A549 (cell line): ENCODE results near the gene SPATS2. TPM values are rescaled to one million over a fixed set of nuclear protein-coding genes. Genes with fewer than 3 reads are reported as not detected.
A peak's percentile ranks its signal among the peaks of the same experiment; 100 is the strongest.

Experiments
- ATAC-seq, 2 experiments: fragments of 200-7000 bp in 1 of 2; fragments of >200 bp in 1 of 2; cut with Nextera tagmentation in 1 of 2; cut with Tn5 transposase in 1 of 2; 3 replicates each; pipeline versions ENCODE4 v1.8.0 to v1.9.1; 2018 to 2020; ENCODE audit warnings: mild to moderate bottlenecking in 1 of 2, moderate library complexity in 1 of 2
- CTCF ChIA-PET: fragments of 300-600 bp; sonication (Branson Sonifier 250); formaldehyde crosslinking; extraction: SDS; loops from one replicate; lab custom pipeline; 2021; ENCODE audit warnings: antibody characterized with exemption, inconsistent platforms; lab: Yijun Ruan, JAX
- POLR2A ChIA-PET: fragments of 350-600 bp; formaldehyde crosslinking; extraction: SDS; loops from one replicate; lab custom pipeline; 2021; ENCODE audit warnings: antibody characterized with exemption, inconsistent platforms; lab: Yijun Ruan, JAX
- DNase-seq, 2 experiments: peaks; one replicate each; pipeline versions ENCODE4 v3.0.0 to v3.0.0-alpha.2; 2011 to 2016; ENCODE audit warnings: low read depth in 1 of 2, low spot score in 1 of 2
- FAIRE-seq: peaks from 2 replicates; lab custom pipeline; 2011; peaks lifted over from hg19 to GRCh38; lab: Jason Lieb, UNC
- H3K27ac ChIP-seq, 2 experiments: fragments of >200 bp; sonication (Bioruptor Twin); formaldehyde crosslinking; 3 replicates each; pipeline ENCODE4 v1.5.1; 2016 to 2017
- H3K4me1 ChIP-seq: fragments of >200 bp; sonication (Bioruptor Twin); formaldehyde crosslinking; 3 replicates; pipeline ENCODE4 v1.6.1; 2016
- H3K4me2 ChIP-seq: fragments of >200 bp; sonication (Bioruptor Twin); formaldehyde crosslinking; 3 replicates; pipeline ENCODE4 v1.6.1; 2016
- H3K4me3 ChIP-seq: fragments of >200 bp; sonication (Bioruptor Twin); formaldehyde crosslinking; 3 replicates; pipeline ENCODE4 v1.5.1; 2016
- H3K9me3 ChIP-seq: fragments of >200 bp; sonication (Bioruptor Twin); formaldehyde crosslinking; 3 replicates; pipeline ENCODE4 v1.6.1; 2016
- BHLHE40 ChIP-seq: IDR thresholded peaks from 2 replicates; pipeline ENCODE4 v1.6.1; 2012; ENCODE audit warnings: low read depth, low read length, inconsistent platforms
- CBX2 ChIP-seq: fragments of 200-600 bp; sonication (generic); IDR thresholded peaks from 2 replicates; pipeline ENCODE4 v1.6.1; 2016; ENCODE audit warnings: low read depth, mild to moderate bottlenecking, borderline replicate concordance
- CEBPB ChIP-seq, 2 experiments: fragments of >200 bp in 1 of 2; sonication (Bioruptor Twin) in 1 of 2; formaldehyde crosslinking in 1 of 2; IDR thresholded peaks; 2 replicates each; pipeline ENCODE4 v1.6.1; 2012 to 2016
- EHMT2 ChIP-seq: fragments of 200-600 bp; sonication (generic); IDR thresholded peaks from 2 replicates; pipeline ENCODE4 v1.6.1; 2016; ENCODE audit warnings: antibody characterized with exemption, low read depth, mild to moderate bottlenecking, moderate library complexity
- ESRRA ChIP-seq: fragments of 150-350 bp; IDR thresholded peaks from 2 replicates; pipeline ENCODE4 v1.6.1; 2014; ENCODE audit warnings: mild to moderate bottlenecking, low read length, borderline replicate concordance
- HOXA7 ChIP-seq: fragments of 250-450 bp; sonication (Bioruptor Pico); IDR thresholded peaks from 2 replicates; pipeline ENCODE4 v1.5.0; 2020; ENCODE audit warnings: mild to moderate bottlenecking, moderate library complexity
- HOXB13 ChIP-seq: fragments of 250-450 bp; sonication (Bioruptor Pico); IDR thresholded peaks from 2 replicates; pipeline ENCODE4 v1.5.0; 2020; ENCODE audit warnings: low read depth, mild to moderate bottlenecking, moderate library complexity
- JUNB ChIP-seq: fragments of >200 bp; sonication (Bioruptor Twin); formaldehyde crosslinking; IDR thresholded peaks from 2 replicates; pipeline ENCODE4 v1.6.1; 2016
- MAFK ChIP-seq: fragments of 450-650 bp; IDR thresholded peaks from 2 replicates; pipeline ENCODE4 v1.6.1; 2014; ENCODE audit not compliant: partially characterized antibody
- NPAS2 ChIP-seq: fragments of 250-450 bp; sonication (Bioruptor Pico); IDR thresholded peaks from 2 replicates; pipeline ENCODE4 v1.8.0; 2022; ENCODE audit warnings: mild to moderate bottlenecking, moderate library complexity, borderline replicate concordance
- NR3C1 ChIP-seq: fragments of >200 bp; sonication (Bioruptor Twin); formaldehyde crosslinking; IDR thresholded peaks from 3 replicates; pipeline ENCODE4 v1.6.1; 2017
- PHF8 ChIP-seq: fragments of 200-600 bp; sonication (generic); IDR thresholded peaks from 2 replicates; pipeline ENCODE4 v1.6.1; 2016; ENCODE audit warnings: low read depth, mild to moderate bottlenecking, antibody characterized with exemption, moderate library complexity, borderline replicate concordance
- POLR2A ChIP-seq: IDR thresholded peaks from 2 replicates; pipeline ENCODE4 v1.6.1; 2012; ENCODE audit warnings: mild to moderate bottlenecking, low read length
- POLR2AphosphoS2 ChIP-seq: conservative IDR thresholded peaks from 2 replicates; pipeline ENCODE4 v1.6.1; 2012; ENCODE audit warnings: low read length, improper control_type of control experiment, inconsistent platforms
- RNF2 ChIP-seq: fragments of 200-600 bp; sonication (generic); IDR thresholded peaks from 2 replicates; pipeline ENCODE4 v1.6.1; 2016; ENCODE audit warnings: low read depth, mild to moderate bottlenecking, antibody characterized with exemption, moderate library complexity, borderline replicate concordance
- SREBF2 ChIP-seq: fragments of 450-650 bp; IDR thresholded peaks from 2 replicates; pipeline ENCODE4 v1.6.1; 2014; ENCODE audit warnings: mild to moderate bottlenecking, moderate library complexity
- TFCP2L1 ChIP-seq: fragments of 250-450 bp; sonication (Bioruptor Pico); IDR thresholded peaks from 2 replicates; pipeline ENCODE4 v1.5.0; 2021; ENCODE audit warnings: mild to moderate bottlenecking
- TP53 ChIP-seq: fragments of 250-450 bp; sonication (Bioruptor Pico); IDR thresholded peaks from 2 replicates; pipeline ENCODE4 v1.5.0; 2021; ENCODE audit warnings: mild to moderate bottlenecking, moderate library complexity
- ZFP36 ChIP-seq: fragments of 450-650 bp; IDR thresholded peaks from 2 replicates; pipeline ENCODE4 v1.6.1; 2014; ENCODE audit warnings: borderline replicate concordance; ENCODE audit not compliant: partially characterized antibody
- ZNF302 ChIP-seq: fragments of 250-450 bp; sonication (Bioruptor Pico); IDR thresholded peaks from 2 replicates; pipeline ENCODE4 v1.9.0; 2021; ENCODE audit warnings: inconsistent platforms, mild to moderate bottlenecking, moderate library complexity
- WGBS: methylation state at CpG from one replicate; pipeline ENCODE4 v1.1.6; 2017; ENCODE audit errors: missing lambda C conversion rate; 5-methylcytosine and 5-hydroxymethylcytosine counted together
- polyA plus RNA-seq, 4 experiments: library from polyadenylated mRNA; depleted of rRNA in 3 of 4; stranded (reverse); fragments of >200 nt; fragmentation: RNase III in 1 of 4; extraction: RNeasy Plus Mini Kit Qiagen cat#74134 plus additional on column Dnase treatment in 1 of 4; gene quantifications; 2 replicates in 3 of 4; 3 replicates in 1 of 4; pipeline ENCODE4 v1.2.3, GENCODE V29; 2011 to 2017
- TF ChIP-seq, protein P1 (sequence below): IDR thresholded peaks from 2 replicates; pipeline ENCODE4 v1.6.1; 2012
- TF ChIP-seq, protein P2 (sequence below): fragments of >200 bp; sonication (Bioruptor Twin); formaldehyde crosslinking; IDR thresholded peaks from 3 replicates; pipeline ENCODE4 v1.6.1; 2016
- TF ChIP-seq, protein P3 (sequence below): fragments of 200-600 bp; sonication (generic); IDR thresholded peaks from 2 replicates; pipeline ENCODE4 v1.6.1; 2016; ENCODE audit warnings: antibody characterized with exemption, mild to moderate bottlenecking, moderate library complexity
- TF ChIP-seq, protein P4 (sequence below): fragments of >200 bp; sonication (Bioruptor Twin); formaldehyde crosslinking; IDR thresholded peaks from 2 replicates; pipeline ENCODE4 v1.6.1; 2016
- TF ChIP-seq, protein P5 (sequence below): fragments of 250-450 bp; sonication (Bioruptor Pico); IDR thresholded peaks from 2 replicates; pipeline ENCODE4 v1.5.0; 2021; ENCODE audit warnings: mild to moderate bottlenecking, moderate library complexity, borderline replicate concordance
- TF ChIP-seq, protein P6 (sequence below): fragments of 250-450 bp; sonication (Bioruptor Pico); IDR thresholded peaks from 2 replicates; pipeline ENCODE4 v1.5.0; 2020; ENCODE audit warnings: low read depth, mild to moderate bottlenecking, moderate library complexity

SPATS2 gene
- polyA plus RNA-seq, 2 of the 4 experiments (the other 2 are of a cell fraction): 37.7 to 154 TPM

DNA sequence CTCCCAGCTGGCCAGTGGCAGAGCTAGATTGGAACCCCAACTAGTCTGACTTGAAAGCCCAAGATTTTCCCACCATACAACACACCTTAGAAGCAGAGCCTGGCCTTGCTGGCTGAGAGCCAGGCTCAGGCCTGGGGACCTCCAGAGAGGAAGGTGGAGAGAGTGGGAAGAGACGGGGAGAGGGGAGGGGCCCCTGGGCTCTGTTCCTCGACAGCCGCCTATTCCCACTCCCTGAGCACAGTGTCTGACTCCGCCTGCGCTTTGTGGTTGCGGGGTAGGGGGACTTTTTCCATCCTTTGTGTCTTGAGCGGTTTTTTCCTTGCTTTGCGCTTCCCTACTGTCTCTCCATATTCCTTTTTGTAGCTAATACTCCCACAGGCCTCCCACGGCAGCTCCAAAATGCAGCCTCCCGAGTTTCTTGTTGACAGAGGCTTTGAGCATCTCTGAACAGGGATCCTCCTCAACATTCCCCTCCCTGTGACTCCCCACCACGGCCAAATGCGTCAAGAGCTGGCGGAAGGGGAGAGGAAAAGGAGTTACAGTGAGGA lies 167.5 kb downstream of the SPATS2 start:
- H3K4me3 ChIP-seq: no peak overlapping the region
- CTCF ChIA-PET: interaction anchor here (0.6 to 9.1 kb wide), 8 partner anchors 19 to 234 kb away, joined by 3 to 63 read pairs (median 8); partner anchors contain the start of gene DNAJC22
- TF ChIP-seq, protein P1, sequence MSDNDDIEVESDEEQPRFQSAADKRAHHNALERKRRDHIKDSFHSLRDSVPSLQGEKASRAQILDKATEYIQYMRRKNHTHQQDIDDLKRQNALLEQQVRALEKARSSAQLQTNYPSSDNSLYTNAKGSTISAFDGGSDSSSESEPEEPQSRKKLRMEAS: no peak
- TF ChIP-seq RNF2 (no peak), EHMT2 (no peak), NR3C1 (no peak), HOXB13 (CRISPR knock-in tag) (no peak), BHLHE40 (no peak), PHF8 (no peak), CEBPB (IDR thresholded peaks at IDR 0.05) (no peak), HOXA7 (no peak), POLR2A (no peak), TP53 (CRISPR knock-in tag) (no peak), JUNB (no peak), TFCP2L1 (CRISPR knock-in tag) (no peak), MAFK (no peak)
- TF ChIP-seq, protein P2, sequence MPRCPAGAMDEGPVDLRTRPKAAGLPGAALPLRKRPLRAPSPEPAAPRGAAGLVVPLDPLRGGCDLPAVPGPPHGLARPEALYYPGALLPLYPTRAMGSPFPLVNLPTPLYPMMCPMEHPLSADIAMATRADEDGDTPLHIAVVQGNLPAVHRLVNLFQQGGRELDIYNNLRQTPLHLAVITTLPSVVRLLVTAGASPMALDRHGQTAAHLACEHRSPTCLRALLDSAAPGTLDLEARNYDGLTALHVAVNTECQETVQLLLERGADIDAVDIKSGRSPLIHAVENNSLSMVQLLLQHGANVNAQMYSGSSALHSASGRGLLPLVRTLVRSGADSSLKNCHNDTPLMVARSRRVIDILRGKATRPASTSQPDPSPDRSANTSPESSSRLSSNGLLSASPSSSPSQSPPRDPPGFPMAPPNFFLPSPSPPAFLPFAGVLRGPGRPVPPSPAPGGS: no peak
- TF ChIP-seq, protein P3, sequence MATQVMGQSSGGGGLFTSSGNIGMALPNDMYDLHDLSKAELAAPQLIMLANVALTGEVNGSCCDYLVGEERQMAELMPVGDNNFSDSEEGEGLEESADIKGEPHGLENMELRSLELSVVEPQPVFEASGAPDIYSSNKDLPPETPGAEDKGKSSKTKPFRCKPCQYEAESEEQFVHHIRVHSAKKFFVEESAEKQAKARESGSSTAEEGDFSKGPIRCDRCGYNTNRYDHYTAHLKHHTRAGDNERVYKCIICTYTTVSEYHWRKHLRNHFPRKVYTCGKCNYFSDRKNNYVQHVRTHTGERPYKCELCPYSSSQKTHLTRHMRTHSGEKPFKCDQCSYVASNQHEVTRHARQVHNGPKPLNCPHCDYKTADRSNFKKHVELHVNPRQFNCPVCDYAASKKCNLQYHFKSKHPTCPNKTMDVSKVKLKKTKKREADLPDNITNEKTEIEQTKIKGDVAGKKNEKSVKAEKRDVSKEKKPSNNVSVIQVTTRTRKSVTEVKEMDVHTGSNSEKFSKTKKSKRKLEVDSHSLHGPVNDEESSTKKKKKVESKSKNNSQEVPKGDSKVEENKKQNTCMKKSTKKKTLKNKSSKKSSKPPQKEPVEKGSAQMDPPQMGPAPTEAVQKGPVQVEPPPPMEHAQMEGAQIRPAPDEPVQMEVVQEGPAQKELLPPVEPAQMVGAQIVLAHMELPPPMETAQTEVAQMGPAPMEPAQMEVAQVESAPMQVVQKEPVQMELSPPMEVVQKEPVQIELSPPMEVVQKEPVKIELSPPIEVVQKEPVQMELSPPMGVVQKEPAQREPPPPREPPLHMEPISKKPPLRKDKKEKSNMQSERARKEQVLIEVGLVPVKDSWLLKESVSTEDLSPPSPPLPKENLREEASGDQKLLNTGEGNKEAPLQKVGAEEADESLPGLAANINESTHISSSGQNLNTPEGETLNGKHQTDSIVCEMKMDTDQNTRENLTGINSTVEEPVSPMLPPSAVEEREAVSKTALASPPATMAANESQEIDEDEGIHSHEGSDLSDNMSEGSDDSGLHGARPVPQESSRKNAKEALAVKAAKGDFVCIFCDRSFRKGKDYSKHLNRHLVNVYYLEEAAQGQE: no peak
- TF ChIP-seq, protein P4, sequence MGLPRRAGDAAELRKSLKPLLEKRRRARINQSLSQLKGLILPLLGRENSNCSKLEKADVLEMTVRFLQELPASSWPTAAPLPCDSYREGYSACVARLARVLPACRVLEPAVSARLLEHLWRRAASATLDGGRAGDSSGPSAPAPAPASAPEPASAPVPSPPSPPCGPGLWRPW: no peak
- no peak for DNase-seq
- no peak for FAIRE-seq
- no peak for ATAC-seq
- H3K4me2 ChIP-seq: no peak overlapping the region
- peaks cover 30% of the 10 kb centered on the region for H3K4me1 ChIP-seq
- no peak overlapping the region for H3K27ac ChIP-seq
- POLR2A ChIA-PET: interaction anchor here (1.0 to 1.2 kb wide), 2 partner anchors 33 to 168 kb away, joined by 3 to 4 read pairs; partner anchors contain the start of gene SPATS2
- no peaks in the 10 kb centered on the region for H3K9me3 ChIP-seq
- WGBS: 91% methylated on average over 13 of the region's 13 CpGs

DNA sequence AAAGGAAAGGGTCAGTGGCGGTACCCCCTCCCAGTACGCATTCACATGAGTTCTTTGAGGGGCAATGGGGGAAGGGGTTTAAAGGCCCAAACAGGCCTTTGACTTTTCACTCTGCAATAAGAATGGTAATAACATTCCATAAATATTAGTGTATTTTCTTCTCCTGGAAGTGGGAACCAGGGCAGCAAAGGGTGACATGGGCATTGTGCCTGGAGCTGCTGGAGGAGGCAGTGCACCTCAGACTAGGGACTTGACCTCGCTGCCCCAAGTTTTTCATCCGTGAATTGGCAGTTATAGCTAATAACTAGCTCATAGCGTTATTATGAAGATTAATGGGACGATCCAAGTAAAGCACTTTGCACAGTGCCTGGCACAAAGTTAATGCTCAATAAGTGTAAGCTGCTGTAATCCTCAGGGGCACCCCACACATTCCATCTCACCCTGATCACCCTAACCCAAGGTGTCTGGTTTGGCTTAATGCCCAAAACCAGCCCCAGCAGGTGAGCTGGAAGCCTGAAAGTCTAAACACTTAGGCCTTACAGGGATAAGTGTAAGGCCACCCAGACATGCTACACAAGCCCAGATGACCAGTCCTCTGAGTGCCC lies 168.8 kb downstream of the SPATS2 start:
- no peak overlapping the region; a peak in 1 of 6 replicates for H3K27ac ChIP-seq
- peaks cover 32% of the 10 kb centered on the region for H3K4me1 ChIP-seq
- no peak overlapping the region for H3K4me3 ChIP-seq
- ChIA-PET POLR2A (interaction anchor here (0.6 kb wide), 1 partner anchor 32 kb away, joined by 3 read pairs; no protein-coding TSS in a partner anchor), CTCF (interaction anchor here (0.6 to 9.1 kb wide), 9 partner anchors 14 to 204 kb away, joined by 3 to 63 read pairs (median 4); partner anchors contain the start of genes C1QL4 and DNAJC22)
- FAIRE-seq: no peak
- TF ChIP-seq NR3C1 (no peak), SREBF2 (no peak), HOXB13 (CRISPR knock-in tag) (no peak), ZNF302 (CRISPR knock-in tag) (no peak), ESRRA (no peak), CEBPB (IDR thresholded peaks at IDR 0.05) (no peak), MAFK (no peak), CBX2 (no peak), ZFP36 (no peak), POLR2AphosphoS2 (no peak), NPAS2 (CRISPR knock-in tag) (no peak)
- TF ChIP-seq, protein P5, sequence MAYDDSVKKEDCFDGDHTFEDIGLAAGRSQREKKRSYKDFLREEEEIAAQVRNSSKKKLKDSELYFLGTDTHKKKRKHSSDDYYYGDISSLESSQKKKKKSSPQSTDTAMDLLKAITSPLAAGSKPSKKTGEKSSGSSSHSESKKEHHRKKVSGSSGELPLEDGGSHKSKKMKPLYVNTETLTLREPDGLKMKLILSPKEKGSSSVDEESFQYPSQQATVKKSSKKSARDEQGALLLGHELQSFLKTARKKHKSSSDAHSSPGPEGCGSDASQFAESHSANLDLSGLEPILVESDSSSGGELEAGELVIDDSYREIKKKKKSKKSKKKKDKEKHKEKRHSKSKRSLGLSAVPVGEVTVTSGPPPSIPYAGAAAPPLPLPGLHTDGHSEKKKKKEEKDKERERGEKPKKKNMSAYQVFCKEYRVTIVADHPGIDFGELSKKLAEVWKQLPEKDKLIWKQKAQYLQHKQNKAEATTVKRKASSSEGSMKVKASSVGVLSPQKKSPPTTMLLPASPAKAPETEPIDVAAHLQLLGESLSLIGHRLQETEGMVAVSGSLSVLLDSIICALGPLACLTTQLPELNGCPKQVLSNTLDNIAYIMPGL (CRISPR knock-in tag): no peak
- TF ChIP-seq, protein P6, sequence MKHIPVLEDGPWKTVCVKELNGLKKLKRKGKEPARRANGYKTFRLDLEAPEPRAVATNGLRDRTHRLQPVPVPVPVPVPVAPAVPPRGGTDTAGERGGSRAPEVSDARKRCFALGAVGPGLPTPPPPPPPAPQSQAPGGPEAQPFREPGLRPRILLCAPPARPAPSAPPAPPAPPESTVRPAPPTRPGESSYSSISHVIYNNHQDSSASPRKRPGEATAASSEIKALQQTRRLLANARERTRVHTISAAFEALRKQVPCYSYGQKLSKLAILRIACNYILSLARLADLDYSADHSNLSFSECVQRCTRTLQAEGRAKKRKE (CRISPR knock-in tag): no peak
- ATAC-seq: peak in 1 of 2 experiments; percentile 28; a peak in 3 of 6 replicates
- DNase-seq: no peak
- 81% methylated on average over 6 of the region's 6 CpGs for WGBS
- no peak overlapping the region for H3K4me2 ChIP-seq
- H3K9me3 ChIP-seq: no peaks in the 10 kb centered on the region
